H9 (cell line): ENCODE measurements around the gene TCERG1L. TPM values are rescaled to one million over a fixed set of nuclear protein-coding genes. Genes with fewer than 3 reads are reported as not detected.

Experiments used
- DNase-seq: peaks from one replicate; pipeline ENCODE4 v3.0.0-alpha.2; 2017
- H2AFZ ChIP-seq: one replicate; pipeline ENCODE4 v1.6.1; 2013; ENCODE audit warnings: mild to moderate bottlenecking, low read length, control low read depth, moderate library complexity
- H2AK5ac ChIP-seq: 2 replicates; pipeline ENCODE4 v1.6.1; 2013; ENCODE audit warnings: low read length, control low read depth, mixed read lengths; ENCODE audit not compliant: insufficient read length
- H2BK120ac ChIP-seq: one replicate; pipeline ENCODE4 v1.6.1; 2013; ENCODE audit warnings: low read depth, mild to moderate bottlenecking, low read length, control low read depth, inconsistent platforms; ENCODE audit not compliant: poor library complexity, severe bottlenecking
- H2BK12ac ChIP-seq: 2 replicates; pipeline ENCODE4 v1.6.1; 2013; ENCODE audit warnings: low read length, control low read depth, mixed read lengths, low read depth; ENCODE audit not compliant: insufficient read length
- H2BK15ac ChIP-seq: 2 replicates; pipeline ENCODE4 v1.6.1; 2013; ENCODE audit warnings: low read depth, low read length, control low read depth
- H2BK20ac ChIP-seq: one replicate; pipeline ENCODE4 v1.6.1; 2013; ENCODE audit warnings: low read depth, mild to moderate bottlenecking, low read length, control low read depth, inconsistent platforms; ENCODE audit not compliant: poor library complexity, severe bottlenecking
- H2BK5ac ChIP-seq: 2 replicates; pipeline ENCODE4 v1.6.1; 2013; ENCODE audit warnings: low read length, control low read depth, mixed read lengths; ENCODE audit not compliant: insufficient read length
- H3K14ac ChIP-seq: 2 replicates; pipeline ENCODE4 v1.6.1; 2013; ENCODE audit warnings: low read length, control low read depth; ENCODE audit not compliant: insufficient read depth
- H3K18ac ChIP-seq: 2 replicates; pipeline ENCODE4 v1.6.1; 2013; ENCODE audit warnings: low read depth, mild to moderate bottlenecking, mixed read lengths, low read length, control low read depth; ENCODE audit not compliant: insufficient read length
- H3K23ac ChIP-seq: 2 replicates; pipeline ENCODE4 v1.6.1; 2013; ENCODE audit warnings: low read length, control low read depth, mixed read lengths, low read depth; ENCODE audit not compliant: insufficient read length
- H3K23me2 ChIP-seq: 2 replicates; pipeline ENCODE4 v1.6.1; 2013; ENCODE audit warnings: low read depth, mild to moderate bottlenecking, mixed read lengths, low read length, control low read depth; ENCODE audit not compliant: insufficient read length, poor library complexity, severe bottlenecking
- H3K27ac ChIP-seq: 2 replicates; pipeline ENCODE4 v1.5.1; 2013; ENCODE audit warnings: low read length, control low read depth, mixed read lengths, low read depth; ENCODE audit not compliant: insufficient read length
- H3K27me3 ChIP-seq: 2 replicates; pipeline ENCODE4 v1.6.1; 2013; ENCODE audit warnings: low read length, control low read depth, inconsistent platforms; ENCODE audit not compliant: insufficient read depth
- H3K4ac ChIP-seq: 2 replicates; pipeline ENCODE4 v1.6.1; 2013; ENCODE audit warnings: low read depth, mild to moderate bottlenecking, control low read depth, inconsistent platforms, low read length, moderate library complexity
- H3K4me1 ChIP-seq: 2 replicates; pipeline ENCODE4 v1.6.1; 2013; ENCODE audit warnings: low read length, control low read depth, inconsistent platforms; ENCODE audit not compliant: insufficient read depth
- H3K4me2 ChIP-seq: 2 replicates; pipeline ENCODE4 v1.6.1; 2013; ENCODE audit warnings: low read length, control low read depth, mixed read lengths; ENCODE audit not compliant: insufficient read length, insufficient read depth
- H3K56ac ChIP-seq: 2 replicates; pipeline ENCODE4 v1.6.1; 2013; ENCODE audit warnings: low read depth, mild to moderate bottlenecking, mixed read lengths, low read length, control low read depth; ENCODE audit not compliant: insufficient read length
- H3K79me1 ChIP-seq: 2 replicates; pipeline ENCODE4 v1.6.1; 2013; ENCODE audit warnings: low read depth, mild to moderate bottlenecking, moderate library complexity, low read length, control low read depth, inconsistent platforms; ENCODE audit not compliant: insufficient read depth, poor library complexity, severe bottlenecking
- H3K79me2 ChIP-seq: 2 replicates; pipeline ENCODE4 v1.6.1; 2013; ENCODE audit warnings: low read length, control low read depth, inconsistent platforms; ENCODE audit not compliant: insufficient read depth
- H3K9ac ChIP-seq: 2 replicates; pipeline ENCODE4 v1.6.1; 2013; ENCODE audit warnings: low read length, control low read depth, mixed read lengths; ENCODE audit not compliant: insufficient read length; ENCODE audit errors: extremely low read depth
- H3K9me3 ChIP-seq: one replicate; pipeline ENCODE4 v1.6.1; 2013; ENCODE audit warnings: low read depth, low read length, inconsistent platforms; ENCODE audit not compliant: control insufficient read depth
- H3T11ph ChIP-seq: one replicate; pipeline ENCODE4 v1.6.1; 2013; ENCODE audit warnings: mild to moderate bottlenecking, low read length, control low read depth, inconsistent platforms
- H4K20me1 ChIP-seq: one replicate; pipeline ENCODE4 v1.6.1; 2013; ENCODE audit not compliant: control insufficient read depth, insufficient read length, insufficient read depth
- H4K5ac ChIP-seq: 2 replicates; pipeline ENCODE4 v1.6.1; 2013; ENCODE audit warnings: low read depth, mild to moderate bottlenecking, mixed read lengths, low read length, control low read depth; ENCODE audit not compliant: insufficient read length
- H4K8ac ChIP-seq: replicated peaks from 2 replicates; pipeline ENCODE4 v1.6.1; 2013; ENCODE audit warnings: low read length, control low read depth, mixed read lengths, low read depth; ENCODE audit not compliant: insufficient read length
- H4K91ac ChIP-seq: 2 replicates; pipeline ENCODE4 v1.6.1; 2013; ENCODE audit warnings: low read depth, mild to moderate bottlenecking, moderate library complexity, mixed read lengths, low read length, control low read depth; ENCODE audit not compliant: insufficient read length
- H3K27ac Mint-ChIP-seq, 3 experiments: 2 replicates in 2 of 3; 3 replicates in 1 of 3; pipeline ENCODE4 v1.8.0; 2020 to 2021; ENCODE audit warnings: mixed read lengths in 3 of 3, mild to moderate bottlenecking in 1 of 3, moderate library complexity in 1 of 3
- H3K27me3 Mint-ChIP-seq: 2 replicates; pipeline ENCODE4 v1.8.0; 2021; ENCODE audit warnings: low read depth, mild to moderate bottlenecking, moderate library complexity, mixed read lengths
- H3K36me3 Mint-ChIP-seq, 3 experiments: 2 replicates in 2 of 3; 3 replicates in 1 of 3; pipeline ENCODE4 v1.8.0; 2020 to 2021; ENCODE audit warnings: low read depth in 3 of 3, mixed read lengths in 3 of 3; ENCODE audit not compliant: insufficient read depth in 1 of 3
- H3K4me1 Mint-ChIP-seq, 2 experiments: 2 replicates each; pipeline ENCODE4 v1.8.0; 2020; ENCODE audit warnings: mixed read lengths in 2 of 2
- H3K4me3 Mint-ChIP-seq, 2 experiments: 2 replicates in 1 of 2; 3 replicates in 1 of 2; pipeline ENCODE4 v1.8.0; 2020 to 2021; ENCODE audit warnings: mild to moderate bottlenecking in 2 of 2, mixed read lengths in 2 of 2, moderate library complexity in 1 of 2
- H3K9me3 Mint-ChIP-seq, 2 experiments: 2 replicates in 1 of 2; 3 replicates in 1 of 2; pipeline ENCODE4 v1.8.0; 2020; ENCODE audit warnings: mild to moderate bottlenecking in 2 of 2, mixed read lengths in 2 of 2, moderate library complexity in 1 of 2
- WGBS: extraction: QIAGEN DNeasy Blood & Tissue Kit; methylation state at CpG from one replicate; pipeline ENCODE4 v1.1.7; 2013; ENCODE audit warnings: missing lambda C conversion rate, low lambda C conversion rate, mixed read lengths; ENCODE audit not compliant: insufficient read length; ENCODE audit errors: extremely low coverage; 5-methylcytosine and 5-hydroxymethylcytosine counted together
- total RNA-seq: library from RNA; stranded (reverse); gene quantifications from 2 replicates; pipeline ENCODE4 v1.2.1, GENCODE V29; 2021
- TF ChIP-seq, protein P1 (sequence below): fragments of 200-600 bp; sonication (generic); conservative IDR thresholded peaks from 3 replicates; pipeline ENCODE4 v1.8.0; 2021; ENCODE audit warnings: antibody characterized with exemption, mild to moderate bottlenecking

The TCERG1L gene
- total RNA-seq, 1 experiment from 2014 or later, result 3.3 TPM

- Histone ChIP-seq H3K18ac (no peak overlapping the region), H2AFZ (no peak overlapping the region), H2BK15ac (no peak overlapping the region), H4K91ac (no peak overlapping the region), H3K56ac (no peak overlapping the region), H3K14ac (no peak overlapping the region; the same call in 1 of the 2 replicates), H3K9me3 (no peaks in the 10 kb centered on the region), H3K4ac (no peak overlapping the region), H3K23ac (no peak overlapping the region), H2AK5ac (no peak overlapping the region), H3K79me2 (no peaks in the 10 kb centered on the region), H2BK12ac (no peak overlapping the region), H3K27ac (no peak overlapping the region), H4K5ac (no peak overlapping the region), H2BK120ac (no peak overlapping the region), H3K79me1 (no peaks in the 10 kb centered on the region), H2BK20ac (no peak overlapping the region), H3K27me3 (no peaks in the 10 kb centered on the region), H3T11ph (no peak overlapping the region), H4K8ac (no peak overlapping the region), H3K23me2 (no peaks in the 10 kb centered on the region), H3K9ac (no peak overlapping the region), H2BK5ac (no peak overlapping the region), H3K4me1 (no peaks in the 10 kb centered on the region), H3K4me2 (no peak overlapping the region), H4K20me1 (no peaks in the 10 kb centered on the region)
- no peaks in the 10 kb centered on the region; the same call in 1 of the 2 replicates for H3K27me3 Mint-ChIP-seq
- no peak overlapping the region for H3K27ac Mint-ChIP-seq
- peak; percentile 16 for DNase-seq
- no peak overlapping the region for H3K4me3 Mint-ChIP-seq
- H3K36me3 Mint-ChIP-seq, result no peaks in the 10 kb centered on the region
- peaks cover 0 to 10% of the 10 kb centered on the region in 2 experiments; a peak in 2 of 4 replicates for H3K4me1 Mint-ChIP-seq
- no peaks in the 10 kb centered on the region for H3K9me3 Mint-ChIP-seq
- no CpG with 5 or more reads among the region's 13 CpGs for WGBS
- TF ChIP-seq, protein P1, sequence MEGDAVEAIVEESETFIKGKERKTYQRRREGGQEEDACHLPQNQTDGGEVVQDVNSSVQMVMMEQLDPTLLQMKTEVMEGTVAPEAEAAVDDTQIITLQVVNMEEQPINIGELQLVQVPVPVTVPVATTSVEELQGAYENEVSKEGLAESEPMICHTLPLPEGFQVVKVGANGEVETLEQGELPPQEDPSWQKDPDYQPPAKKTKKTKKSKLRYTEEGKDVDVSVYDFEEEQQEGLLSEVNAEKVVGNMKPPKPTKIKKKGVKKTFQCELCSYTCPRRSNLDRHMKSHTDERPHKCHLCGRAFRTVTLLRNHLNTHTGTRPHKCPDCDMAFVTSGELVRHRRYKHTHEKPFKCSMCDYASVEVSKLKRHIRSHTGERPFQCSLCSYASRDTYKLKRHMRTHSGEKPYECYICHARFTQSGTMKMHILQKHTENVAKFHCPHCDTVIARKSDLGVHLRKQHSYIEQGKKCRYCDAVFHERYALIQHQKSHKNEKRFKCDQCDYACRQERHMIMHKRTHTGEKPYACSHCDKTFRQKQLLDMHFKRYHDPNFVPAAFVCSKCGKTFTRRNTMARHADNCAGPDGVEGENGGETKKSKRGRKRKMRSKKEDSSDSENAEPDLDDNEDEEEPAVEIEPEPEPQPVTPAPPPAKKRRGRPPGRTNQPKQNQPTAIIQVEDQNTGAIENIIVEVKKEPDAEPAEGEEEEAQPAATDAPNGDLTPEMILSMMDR, result no peak
Observed at GRCh38 chr10:131167036-131167860, 144.3 kb downstream of the TCERG1L start.
